ENCODE data around the gene PAQR8.
"Not testable (repeated sequence)": the region's sequence is repeated elsewhere in the genome, so short reads cannot be mapped to it uniquely, and the experiment has no call there.

The PAQR8 gene

DNA sequence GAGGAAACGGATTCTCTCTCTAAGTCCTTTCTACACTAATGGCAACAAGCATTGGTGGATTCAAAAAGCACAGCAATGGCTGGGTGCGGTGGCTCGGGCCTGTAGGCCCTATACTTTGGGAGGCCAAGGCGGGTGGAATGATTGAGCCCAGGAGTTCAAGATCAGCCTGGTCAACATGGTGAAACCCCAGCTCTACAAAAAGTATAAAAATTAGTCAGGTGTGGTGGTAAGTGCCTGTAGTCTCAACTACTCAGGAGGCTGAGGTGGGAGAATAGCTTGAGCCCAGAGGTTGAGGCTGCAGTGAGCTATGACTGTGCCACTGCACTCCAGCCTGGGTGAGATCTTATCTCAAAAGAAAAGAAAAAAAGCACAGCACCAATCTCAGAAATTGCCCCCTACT, 19.3 kb downstream of the PAQR8 start:
- DNase-seq: no peak

DNA sequence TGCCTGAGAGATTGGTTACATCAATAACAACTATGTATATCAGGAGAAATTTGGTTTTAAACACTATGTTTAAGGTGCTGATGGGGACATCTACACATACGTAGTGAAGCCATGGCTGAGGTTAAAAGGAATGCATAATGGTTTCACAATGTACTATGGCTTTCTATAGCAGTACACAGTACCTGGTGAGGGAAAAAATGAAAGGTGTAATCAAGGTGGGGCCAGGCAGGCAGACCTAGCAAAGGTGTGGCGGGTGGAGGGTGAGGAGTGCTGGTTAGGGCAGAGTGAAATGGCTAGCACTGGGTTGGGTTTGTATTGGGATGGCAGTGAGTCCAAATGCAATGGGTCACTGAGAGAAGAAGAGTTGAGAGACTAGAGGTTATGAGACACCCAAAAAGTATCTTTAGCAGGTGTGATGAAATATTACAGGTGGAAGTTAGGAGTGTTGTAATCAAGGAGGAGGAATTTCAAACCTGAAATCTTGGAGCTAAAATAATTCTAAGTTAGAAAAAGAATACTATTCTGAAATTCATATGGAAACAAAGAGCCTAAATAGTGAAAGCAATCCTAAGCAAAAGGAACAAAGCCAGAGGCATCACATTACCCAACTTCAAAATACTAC, 22.3 kb downstream of the PAQR8 start:
- no peak for DNase-seq

DNA sequence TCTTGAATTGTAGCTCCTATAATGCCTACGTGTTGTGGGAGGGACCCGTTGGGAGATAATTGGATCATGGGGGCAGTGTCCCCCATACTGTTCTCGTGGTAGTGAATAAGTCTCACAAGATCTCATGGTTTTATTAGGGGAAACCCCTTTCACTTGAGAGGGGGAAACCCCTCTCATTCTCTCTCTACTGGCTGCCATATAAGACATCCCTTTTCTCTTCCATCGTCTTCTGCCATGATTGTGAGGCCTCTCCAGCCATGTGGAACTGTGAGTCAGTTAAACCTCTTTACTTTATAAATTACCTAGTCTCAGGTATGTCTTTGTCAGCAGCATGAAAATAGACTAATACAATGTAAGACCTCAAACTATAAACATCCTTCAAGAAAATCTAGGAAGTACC, 23.1 kb downstream of the PAQR8 start:
- no peak for DNase-seq

DNA sequence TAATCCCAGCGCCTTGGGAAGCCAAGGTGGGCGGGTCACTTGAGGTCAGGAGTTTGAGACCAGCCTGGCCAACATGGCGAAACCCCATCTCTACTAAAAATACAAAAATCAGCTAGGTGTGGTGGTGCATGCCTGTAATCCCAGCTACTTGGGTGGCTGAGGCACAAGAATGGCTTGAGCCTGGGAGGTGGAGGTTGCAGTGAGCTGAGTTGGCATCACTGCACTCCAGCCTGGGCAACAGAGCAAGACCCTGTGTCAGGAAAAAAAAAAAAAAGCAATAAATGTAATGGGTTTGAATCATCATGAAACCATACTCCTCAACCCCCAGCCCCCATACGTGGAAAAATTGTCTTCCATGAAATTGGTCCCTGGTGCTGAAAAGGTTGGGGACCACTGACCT, 26.2 kb downstream of the PAQR8 start:
- not testable (repeated sequence) for DNase-seq

DNA sequence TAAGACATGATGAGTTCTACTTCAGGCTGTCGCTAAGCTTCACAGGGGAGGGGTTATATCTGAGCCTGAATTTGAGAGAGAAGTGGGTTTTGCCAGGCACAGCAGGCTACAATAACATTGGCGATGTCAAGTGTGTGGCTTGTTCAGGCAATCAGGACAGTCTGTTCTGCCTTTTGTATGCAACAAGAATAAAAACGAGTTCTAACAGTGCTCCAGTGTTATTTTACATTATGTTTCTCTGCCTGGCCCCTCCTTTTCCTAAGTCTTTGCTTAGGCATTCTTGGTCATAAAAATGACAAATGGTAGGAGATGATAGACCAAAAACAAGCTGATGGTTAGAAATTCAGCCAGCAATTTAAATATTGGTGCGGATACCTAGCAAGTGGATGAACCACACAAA, 26.8 kb downstream of the PAQR8 start:
- no peak for DNase-seq

DNA sequence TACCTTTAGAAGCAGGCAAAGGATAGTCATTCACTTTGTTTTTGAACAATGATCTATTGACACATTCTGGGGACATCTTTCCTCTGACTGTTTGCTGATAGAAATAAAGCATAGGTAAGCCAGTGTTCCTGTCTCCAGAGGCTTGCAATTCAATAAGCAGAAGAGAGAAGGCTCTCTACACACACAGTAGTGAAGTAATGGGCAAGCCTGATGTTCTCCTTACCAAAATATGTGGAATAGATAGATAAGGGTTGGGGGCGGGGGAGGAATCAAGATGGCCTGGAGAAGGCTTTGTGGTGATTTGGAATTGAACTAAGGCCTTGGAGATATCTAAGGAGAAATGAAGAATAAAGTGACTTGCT, 27.3 kb downstream of the PAQR8 start:
- no peak for DNase-seq

DNA sequence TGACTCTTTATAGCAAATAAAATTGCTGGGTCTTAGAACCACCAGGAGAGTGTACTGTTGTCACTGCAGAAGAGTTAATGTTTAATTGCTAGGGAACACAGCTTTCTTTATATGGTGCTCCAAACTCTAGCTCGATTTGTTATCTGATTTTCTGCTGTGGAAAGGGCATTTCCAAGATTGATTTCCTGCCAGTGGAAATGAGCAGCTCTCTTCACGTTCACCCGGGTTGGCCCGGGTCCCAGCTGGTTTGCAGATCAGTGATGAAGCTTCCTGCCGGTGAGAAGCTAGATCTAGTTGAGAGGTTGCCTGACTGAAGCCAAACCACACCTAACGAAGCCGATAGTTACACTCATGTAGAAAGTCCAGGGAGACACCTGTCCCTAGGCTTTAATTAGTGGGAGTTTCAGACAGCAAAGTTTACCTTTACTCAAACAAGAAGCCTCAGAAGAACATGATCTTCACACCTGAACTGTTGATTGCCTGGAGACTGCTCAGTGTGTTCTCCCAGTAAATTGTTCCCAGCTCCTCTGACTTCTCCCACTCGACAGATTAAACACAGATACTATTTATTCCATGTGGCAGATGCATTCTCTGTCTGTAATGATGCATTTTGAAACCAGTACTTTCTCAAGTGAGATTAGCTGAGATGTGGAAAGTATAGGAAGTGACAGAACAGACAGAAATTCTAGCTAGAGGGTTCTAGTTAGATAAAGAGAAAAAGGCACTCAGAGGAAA, 27.8 kb downstream of the PAQR8 start:
- peak; percentile 44 to 64 for DNase-seq

DNA sequence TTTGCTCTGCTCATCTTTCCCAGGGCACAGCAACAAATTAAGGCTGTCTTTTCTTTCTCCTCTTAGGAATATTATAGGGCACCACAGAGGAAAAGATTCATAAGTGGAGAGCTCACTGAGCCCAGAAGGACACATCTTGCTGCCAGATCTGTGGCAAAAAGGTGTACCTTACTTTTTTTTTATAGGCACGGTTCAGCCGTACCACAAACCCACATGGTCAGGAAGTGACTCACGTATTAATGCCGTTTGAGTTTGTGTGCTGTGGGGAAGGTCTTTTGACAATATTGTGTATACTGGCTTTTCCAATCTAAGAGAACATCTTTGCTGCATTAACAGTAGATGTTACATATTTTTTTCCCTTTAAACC, 28.4 kb downstream of the PAQR8 start:
- peak in 1 of 2 donors; percentile 57 for DNase-seq

DNA sequence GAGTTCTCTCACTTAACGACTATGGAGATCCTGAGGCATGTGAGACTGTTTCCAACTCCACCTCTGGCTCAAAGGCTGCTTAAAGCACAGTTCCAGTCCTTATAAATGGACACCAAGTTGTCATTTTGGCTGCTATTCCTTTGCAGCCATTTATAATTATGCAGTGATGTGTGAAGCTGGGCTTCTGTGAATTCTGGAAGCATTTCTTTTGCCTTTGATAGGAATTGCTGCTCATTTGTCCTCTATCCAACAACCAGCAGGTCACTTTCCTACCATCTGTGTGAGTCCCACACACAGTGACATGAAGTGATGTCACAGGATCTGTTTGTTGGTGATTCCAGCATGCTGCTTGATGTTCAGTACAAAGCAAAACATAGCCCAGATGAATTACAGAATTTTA, 29.6 kb downstream of the PAQR8 start:
- DNase-seq: no peak

DNA sequence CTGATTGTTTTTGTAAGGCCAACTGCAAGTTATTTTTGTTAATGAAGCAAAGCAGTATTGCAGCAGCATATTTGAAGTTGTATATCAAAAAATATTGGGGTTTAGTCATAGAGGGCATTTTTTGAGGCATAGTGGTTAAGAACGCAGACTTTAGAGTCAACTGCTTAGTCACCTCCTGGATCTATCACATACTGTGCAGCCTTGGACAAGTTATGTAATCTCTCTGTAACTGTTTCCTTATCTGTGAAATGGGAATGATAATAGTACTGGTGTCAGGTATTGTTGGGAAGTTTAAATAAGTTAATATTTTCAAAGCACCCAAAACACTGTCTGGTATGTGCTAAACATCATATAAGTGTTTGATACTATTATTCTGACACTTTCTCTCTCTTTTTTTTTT, 31.0 kb downstream of the PAQR8 start:
- no peak for DNase-seq

DNA sequence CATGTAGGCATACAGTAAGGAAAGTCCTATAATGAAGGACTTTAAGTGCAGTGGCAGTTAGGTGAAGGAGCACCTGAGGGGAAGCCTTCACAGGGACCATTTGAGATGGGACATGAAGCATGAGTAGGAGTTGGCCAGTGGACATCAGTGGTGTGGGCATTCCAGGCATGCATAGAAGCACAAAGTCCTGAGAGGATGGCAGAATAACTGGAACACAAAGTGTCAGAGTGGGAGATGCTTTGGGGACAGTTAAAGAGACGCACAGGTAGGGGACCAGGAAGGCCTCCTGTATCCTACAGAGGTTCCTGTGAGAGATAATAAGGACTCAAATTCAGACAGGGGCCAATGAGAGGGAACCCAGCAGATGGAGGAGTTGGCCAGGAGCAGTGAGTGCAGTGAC, 31.8 kb downstream of the PAQR8 start:
- DNase-seq: no peak

DNA sequence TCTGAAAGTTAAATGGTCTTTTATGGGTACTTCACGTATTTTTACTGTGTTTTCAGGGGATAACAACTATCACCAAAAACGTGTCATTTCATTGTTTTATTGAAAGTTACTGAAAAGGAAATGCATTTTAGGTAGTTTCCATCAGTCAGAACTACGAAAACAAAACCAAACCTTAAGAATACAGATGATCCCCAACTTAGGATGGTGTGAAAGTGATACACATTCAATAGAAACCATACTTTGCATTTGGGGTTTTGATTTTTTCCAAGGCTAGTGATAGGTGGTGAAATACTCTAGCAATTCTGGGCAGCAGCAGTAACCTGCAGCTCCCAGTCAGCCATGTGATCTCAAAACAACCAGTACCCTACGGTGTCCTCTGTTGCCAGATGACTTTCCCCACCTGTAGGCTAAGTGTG, 32.3 kb downstream of the PAQR8 start:
- DNase-seq: no peak

DNA sequence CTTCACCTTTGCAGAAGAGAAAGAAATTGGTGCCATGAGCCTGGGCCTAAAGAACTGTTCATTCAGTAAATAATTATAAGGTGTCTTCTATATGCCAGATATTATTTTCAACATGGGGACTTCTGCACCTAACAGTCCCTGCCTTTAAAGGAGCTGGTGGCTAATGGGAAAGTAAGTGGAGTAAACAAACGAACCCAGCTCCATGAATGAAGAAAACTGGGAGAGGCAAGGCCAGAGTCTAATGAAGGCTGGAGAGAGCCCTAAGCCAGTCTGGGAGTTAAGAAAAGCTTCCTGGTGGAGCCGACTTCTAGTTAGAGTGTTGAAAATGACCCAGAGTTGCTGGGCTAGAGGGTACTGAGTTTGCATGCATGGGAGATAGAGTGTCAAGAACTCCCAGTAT, 34.0 kb downstream of the PAQR8 start:
- no peak for DNase-seq

DNA sequence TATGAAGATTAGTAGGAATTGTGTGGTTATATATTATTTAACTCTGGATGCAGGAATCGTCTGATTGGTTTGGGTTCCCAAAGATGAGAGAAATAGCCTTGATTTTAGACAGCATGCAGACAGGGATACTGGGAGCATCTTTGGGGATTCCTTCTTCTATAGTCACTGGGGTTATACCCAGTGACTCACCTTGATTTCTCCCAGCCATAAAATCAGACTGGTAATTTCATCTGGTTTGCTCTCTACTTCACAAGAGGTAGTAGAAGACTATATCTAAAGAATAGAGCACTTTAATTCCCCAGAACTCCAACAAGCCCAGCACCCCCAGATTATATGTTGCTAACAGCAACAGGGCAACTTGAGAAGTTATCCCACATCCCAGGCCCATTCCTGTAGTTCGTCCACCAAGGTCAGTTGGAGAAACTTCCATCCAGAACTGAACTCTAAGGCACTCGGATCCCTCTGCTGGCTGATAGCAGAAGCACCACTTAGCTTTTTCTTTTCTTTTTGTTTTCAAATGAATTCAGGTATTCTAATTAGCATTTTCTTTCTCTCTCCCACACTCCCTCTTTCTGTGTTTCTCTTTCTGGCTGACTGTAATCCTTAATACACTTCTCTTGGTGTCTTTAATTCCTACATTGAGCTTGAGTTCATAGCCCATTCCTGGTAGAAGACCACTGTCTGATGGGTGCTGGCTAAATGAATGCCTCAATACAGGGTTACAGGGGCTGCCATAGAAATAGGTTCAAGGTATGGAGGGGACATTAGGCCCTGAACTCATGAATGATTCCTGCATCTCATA, 37.8 kb downstream of the PAQR8 start:
- peak; percentile 28 to 39 for DNase-seq

DNA sequence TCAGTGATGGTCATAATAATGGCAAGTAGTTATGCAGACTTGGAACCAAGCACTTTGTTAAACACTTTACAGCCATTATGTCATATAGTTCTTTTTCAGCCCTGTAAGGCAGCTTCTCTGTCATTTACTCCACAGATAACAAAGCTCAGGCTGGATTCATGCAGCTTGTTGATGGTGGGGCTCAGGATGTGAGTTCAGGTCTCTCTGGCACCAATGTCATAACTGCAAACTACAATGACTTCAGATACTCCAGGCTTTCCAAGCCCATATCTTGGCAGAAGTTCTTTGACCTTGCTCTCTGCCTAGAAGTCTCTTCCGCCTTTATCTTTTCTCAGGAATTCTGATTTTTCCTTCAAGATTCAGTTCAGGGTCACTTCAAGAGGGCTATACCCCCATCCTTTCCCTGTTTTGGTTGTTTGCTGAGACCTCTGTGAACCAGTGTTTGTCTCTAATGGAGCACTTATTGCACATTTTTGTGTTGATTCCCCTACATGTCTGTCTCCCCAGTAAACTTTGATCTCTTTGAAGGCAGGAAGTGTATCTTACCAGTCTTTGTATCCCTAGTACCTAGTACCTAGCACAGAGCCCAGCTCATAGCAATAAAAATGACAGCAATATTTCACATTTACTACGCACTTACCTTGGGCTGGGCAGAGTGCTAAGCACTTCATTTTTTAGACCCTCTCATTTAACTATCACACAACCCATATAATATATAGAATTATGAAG, 38.5 kb downstream of the PAQR8 start:
- no peak for DNase-seq

DNA sequence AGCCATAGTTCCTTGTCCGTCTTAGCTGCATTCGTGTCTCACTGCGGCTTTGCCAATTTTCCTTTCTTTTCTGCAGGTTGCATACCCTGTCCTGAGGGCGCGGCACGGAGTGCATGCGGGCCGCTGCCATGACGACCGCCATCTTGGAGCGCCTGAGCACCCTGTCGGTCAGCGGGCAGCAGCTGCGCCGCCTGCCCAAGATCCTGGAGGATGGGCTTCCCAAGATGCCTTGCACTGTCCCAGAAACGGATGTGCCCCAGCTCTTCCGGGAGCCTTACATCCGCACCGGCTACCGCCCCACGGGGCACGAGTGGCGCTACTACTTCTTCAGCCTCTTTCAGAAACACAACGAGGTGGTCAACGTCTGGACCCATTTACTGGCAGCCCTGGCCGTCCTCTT, 41.1 kb downstream of the PAQR8 start:
- DNase-seq: no peak

DNA sequence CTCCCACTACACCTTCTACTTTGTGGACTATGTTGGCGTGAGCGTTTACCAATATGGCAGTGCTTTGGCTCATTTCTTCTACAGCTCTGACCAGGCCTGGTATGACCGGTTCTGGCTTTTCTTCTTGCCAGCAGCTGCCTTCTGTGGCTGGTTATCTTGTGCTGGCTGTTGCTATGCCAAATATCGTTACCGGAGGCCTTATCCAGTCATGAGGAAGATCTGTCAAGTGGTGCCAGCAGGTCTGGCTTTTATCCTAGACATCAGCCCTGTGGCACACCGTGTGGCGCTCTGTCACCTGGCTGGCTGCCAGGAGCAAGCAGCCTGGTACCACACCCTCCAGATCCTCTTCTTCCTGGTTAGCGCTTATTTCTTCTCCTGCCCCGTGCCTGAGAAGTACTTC, 41.7 kb downstream of the PAQR8 start:
- no peak for DNase-seq

DNA sequence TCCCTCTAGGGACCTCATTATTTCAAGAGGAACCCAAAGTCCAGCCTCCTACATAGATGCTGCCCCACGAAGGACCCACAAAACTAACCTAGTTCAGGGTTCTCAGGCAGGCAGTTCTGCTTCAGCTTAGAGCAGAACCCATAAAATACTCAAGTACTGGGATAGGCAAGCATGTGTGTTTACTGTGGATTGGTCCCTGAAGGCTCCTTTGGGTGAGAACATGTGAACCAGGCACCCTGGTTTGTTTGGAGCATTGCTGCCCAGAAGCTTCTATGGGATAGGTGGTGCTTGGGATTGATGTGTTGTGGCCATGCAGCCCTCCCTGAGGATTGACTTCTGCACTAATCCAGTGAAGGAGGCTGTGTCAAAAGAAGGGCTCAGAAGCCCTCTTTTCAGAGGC, 43.3 kb downstream of the PAQR8 start:
- no peak for DNase-seq

DNA sequence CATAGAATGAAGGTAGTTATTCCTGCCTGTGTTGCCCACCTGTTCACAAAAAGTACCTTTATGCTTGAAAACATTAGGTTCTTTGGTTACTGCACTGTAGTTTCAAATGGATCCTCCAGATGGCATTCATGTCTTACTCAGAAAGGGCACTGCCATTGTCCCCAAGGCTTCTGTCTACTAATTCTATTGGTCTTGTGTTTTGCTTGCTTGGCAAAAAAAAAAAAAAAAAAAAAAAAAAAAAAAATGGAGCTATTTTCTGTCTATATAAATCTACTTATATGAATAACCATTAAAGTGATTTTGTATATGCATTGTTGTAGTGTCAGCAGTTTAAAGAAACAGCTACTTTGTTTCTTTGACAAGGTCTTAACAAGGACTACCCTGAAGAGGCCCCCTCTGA, 45.5 kb downstream of the PAQR8 start:
- DNase-seq: no peak

DNA sequence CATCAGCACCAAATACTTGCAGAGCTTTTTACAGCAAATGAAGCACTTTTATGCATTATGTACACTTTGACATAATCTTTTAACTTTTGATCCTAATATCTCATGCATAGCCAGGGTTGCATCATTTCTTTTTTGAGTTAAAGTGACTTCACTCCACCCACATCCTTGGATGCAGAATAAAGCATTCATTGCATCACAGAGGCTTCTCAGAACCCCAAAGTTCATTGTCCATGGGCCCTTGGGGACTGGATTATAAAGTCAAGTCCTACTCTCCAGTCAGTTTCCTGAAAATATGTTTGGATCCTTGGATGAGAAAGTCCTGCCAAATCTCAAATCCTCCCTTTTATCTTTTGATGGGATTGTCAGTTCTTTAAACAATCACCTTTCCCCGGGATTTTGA, 47.5 kb downstream of the PAQR8 start:
- DNase-seq: no peak

DNA sequence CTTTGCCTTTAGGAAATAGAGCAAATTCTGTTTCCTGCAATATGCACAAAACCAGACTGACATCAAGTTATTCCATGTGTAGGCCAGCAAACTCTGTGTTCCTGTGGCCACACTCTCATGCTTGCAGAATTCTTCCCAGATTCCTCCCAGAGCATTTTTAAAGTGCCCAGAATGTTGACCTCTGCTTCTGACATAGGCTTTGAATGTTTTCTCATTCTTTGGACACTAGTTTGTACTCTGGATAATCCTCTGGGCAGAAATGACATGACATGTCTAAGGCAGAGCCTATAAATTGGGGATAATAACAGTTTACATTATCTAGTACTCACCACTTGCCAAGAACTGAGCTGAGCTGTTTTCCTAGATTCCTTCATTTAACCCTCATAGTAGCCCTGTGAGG, 49.0 kb downstream of the PAQR8 start:
- DNase-seq: no peak

DNA sequence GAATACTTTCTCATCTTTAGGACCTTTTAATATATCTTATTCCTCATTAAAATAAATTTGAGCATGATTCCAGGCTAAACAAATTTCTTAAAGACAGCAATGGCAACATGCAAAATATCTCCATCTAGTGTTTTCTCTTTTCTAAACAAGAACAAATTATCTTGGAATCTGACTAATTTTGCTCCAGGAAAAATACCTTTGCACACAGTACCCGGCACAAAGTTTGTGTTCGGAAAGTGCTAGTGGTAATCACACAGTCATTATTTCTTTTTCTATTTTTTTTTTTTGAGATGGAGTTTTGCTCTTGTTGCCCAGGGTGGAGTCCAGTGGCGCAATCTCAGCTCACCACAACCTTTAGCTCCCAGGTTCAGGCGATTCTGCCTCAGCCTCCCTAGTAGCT, 50.0 kb downstream of the PAQR8 start:
- no peak for DNase-seq

DNA sequence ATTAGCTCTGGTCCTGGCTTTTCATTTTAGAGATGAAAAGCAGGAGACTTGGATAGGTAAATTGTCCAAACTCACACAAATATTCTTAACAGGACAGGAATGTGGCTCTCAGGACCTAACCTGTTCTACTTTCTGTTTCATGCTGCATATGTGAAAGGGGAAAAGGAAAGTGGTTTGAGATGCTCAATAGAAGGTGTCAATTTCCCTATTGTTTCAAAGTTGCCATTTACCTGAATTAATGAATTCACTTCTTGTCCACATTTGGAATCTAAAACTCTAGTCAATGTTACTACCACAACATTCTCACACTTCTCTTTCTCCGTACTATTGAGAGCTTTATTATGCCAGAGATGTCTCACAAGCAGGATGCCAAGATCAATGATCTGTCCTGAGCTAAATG, 53.4 kb downstream of the PAQR8 start:
- DNase-seq: no peak
